ENCODE data around the gene MAOB. TPM values are rescaled to one million over a fixed set of nuclear protein-coding genes. Genes with fewer than 3 reads are reported as not detected.

Gene MAOB
- total and polyA plus RNA-seq, 7 experiments from 2014 or later, result not detected

DNA sequence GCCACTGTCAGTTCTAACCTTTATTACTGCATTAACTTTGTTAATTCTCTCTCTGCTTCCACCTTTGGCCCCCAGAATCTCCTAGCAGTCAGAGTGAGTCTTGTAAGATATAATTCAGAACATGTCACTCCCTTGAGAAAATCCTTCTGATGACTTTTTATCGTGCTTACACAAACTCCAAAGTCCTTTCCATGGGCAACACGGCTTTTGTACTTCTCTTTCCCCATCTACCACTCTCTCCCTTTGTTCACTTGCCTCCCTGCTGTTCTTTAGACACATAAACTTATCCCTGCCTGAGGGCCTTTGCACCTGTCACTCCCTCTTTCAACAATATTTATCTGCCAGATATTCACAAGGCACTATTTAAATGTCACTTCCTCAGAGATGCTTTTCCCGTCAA, 64.8 kb downstream of the MAOB start:
- no peak overlapping the region for H3K27ac ChIP-seq (ENCODE audit: low read depth, low read length)
- Mint-ChIP-seq H3K9me3 (no peaks in the 10 kb centered on the region), H3K27ac (no peak overlapping the region), H3K4me3 (no peak overlapping the region), H3K4me1 (peaks cover 5 to 13% (median 8%) of the 10 kb centered on the region in 7 donors), H3K27me3 (peaks cover 0 to 9% (median 2%) of the 10 kb centered on the region in 5 donors), H3K36me3 (no peaks in the 10 kb centered on the region)
- ATAC-seq, result no peak
- no peaks in the 10 kb centered on the region for H3K9me3 ChIP-seq (ENCODE audit: control insufficient read depth in 2 of 3, low read length in 3 of 3)
- CTCF ChIA-PET, result no interaction called here
- H3K4me1 ChIP-seq (ENCODE audit: control insufficient read depth in 2 of 2, insufficient read depth in 2 of 2, low read length in 2 of 2), result peaks cover 5 to 8% of the 10 kb centered on the region in 2 donors
- H3K4me3 ChIP-seq (ENCODE audit: low read length), result no peak overlapping the region
- no peaks in the 10 kb centered on the region for H3K36me3 ChIP-seq (ENCODE audit: control insufficient read depth in 2 of 3, insufficient read depth in 3 of 3, low read length in 3 of 3)
- no peaks in the 10 kb centered on the region for H3K27me3 ChIP-seq (ENCODE audit: control insufficient read depth in 2 of 2, insufficient read depth in 2 of 2, low read length in 2 of 2)
- POLR2A ChIA-PET, result no interaction called here
- intact Hi-C loops (cut with micrococcal nuclease), result no loop called here
- no peak for DNase-seq

DNA sequence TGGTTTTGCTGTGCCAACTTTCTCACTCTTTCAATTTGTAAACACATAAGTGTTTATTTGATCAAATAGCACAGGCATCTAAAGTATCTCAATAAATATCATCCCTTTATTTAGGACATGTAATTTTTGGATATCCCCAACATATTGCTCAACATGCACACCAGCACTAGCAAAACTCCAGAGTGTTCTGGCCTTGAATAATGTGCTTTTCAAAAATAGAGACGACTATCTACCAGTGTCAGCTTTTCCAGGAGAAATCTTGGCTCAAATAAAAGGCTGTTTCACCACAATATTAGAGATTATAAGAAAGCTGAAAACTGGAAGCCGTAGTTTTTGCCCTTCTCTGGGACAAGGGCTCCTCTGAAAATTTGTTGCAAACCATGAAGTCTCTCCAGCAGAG, 67.0 kb downstream of the MAOB start:
- no peaks in the 10 kb centered on the region for H3K36me3 ChIP-seq (ENCODE audit: control insufficient read depth in 2 of 3, insufficient read depth in 3 of 3, low read length in 3 of 3)
- CTCF ChIA-PET, result no interaction called here
- no peak overlapping the region for H3K27ac Mint-ChIP-seq
- H3K27ac ChIP-seq (ENCODE audit: low read depth, low read length), result no peak overlapping the region
- no peak overlapping the region for H3K4me3 Mint-ChIP-seq
- POLR2A ChIA-PET, result no interaction called here
- H3K4me1 Mint-ChIP-seq, result peaks cover 5 to 13% (median 8%) of the 10 kb centered on the region in 7 donors
- H3K4me3 ChIP-seq (ENCODE audit: low read length), result no peak overlapping the region
- H3K27me3 Mint-ChIP-seq, result peaks cover 0 to 9% (median 2%) of the 10 kb centered on the region in 5 donors
- intact Hi-C loops (cut with micrococcal nuclease), result no loop called here
- no peak for DNase-seq
- H3K27me3 ChIP-seq (ENCODE audit: control insufficient read depth in 2 of 2, insufficient read depth in 2 of 2, low read length in 2 of 2), result no peaks in the 10 kb centered on the region
- H3K4me1 ChIP-seq (ENCODE audit: control insufficient read depth in 2 of 2, insufficient read depth in 2 of 2, low read length in 2 of 2), result peaks cover 5 to 8% of the 10 kb centered on the region in 2 donors
- peaks cover 0 to 3% (median 0%) of the 10 kb centered on the region in 5 donors for H3K36me3 Mint-ChIP-seq
- H3K9me3 Mint-ChIP-seq, result no peaks in the 10 kb centered on the region
- ATAC-seq, result no peak
- no peaks in the 10 kb centered on the region for H3K9me3 ChIP-seq (ENCODE audit: control insufficient read depth in 2 of 3, low read length in 3 of 3)

DNA sequence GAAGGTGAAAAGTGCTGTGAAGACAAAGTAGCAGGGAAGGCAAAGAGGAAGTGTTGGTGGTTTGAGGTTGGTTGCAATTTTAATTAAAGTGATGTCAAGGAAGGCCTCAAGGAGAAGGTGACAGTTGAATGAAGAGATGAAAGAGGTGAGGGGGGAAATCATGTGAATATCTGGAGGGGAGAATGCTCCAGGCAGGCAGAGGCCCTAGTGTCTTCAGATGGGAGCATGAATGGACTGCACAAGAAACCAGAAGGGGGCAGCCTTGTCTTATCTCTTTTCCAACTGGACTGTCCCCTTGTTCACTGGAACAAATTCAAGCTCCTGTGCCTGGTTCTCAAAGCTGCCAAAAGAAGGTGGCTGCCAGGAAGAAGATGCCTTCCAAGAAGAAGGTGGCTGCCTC, 68.4 kb downstream of the MAOB start:
- Histone ChIP-seq H3K4me3 (ENCODE audit: low read length) (no peak overlapping the region), H3K27ac (ENCODE audit: low read depth, low read length) (no peak overlapping the region), H3K9me3 (ENCODE audit: control insufficient read depth in 2 of 3, low read length in 3 of 3) (no peaks in the 10 kb centered on the region), H3K27me3 (ENCODE audit: control insufficient read depth in 2 of 2, insufficient read depth in 2 of 2, low read length in 2 of 2) (no peaks in the 10 kb centered on the region), H3K36me3 (ENCODE audit: control insufficient read depth in 2 of 3, insufficient read depth in 3 of 3, low read length in 3 of 3) (no peaks in the 10 kb centered on the region), H3K4me1 (ENCODE audit: control insufficient read depth in 2 of 2, insufficient read depth in 2 of 2, low read length in 2 of 2) (peaks cover 5 to 8% of the 10 kb centered on the region in 2 donors)
- DNase-seq (peak in 1 of 9 donors; percentile 8), ATAC-seq (no peak)
- ChIA-PET POLR2A (no interaction called here), CTCF (no interaction called here)
- intact Hi-C loops (cut with micrococcal nuclease), result no loop called here
- H3K4me1 Mint-ChIP-seq, result peaks cover 5 to 13% (median 8%) of the 10 kb centered on the region in 7 donors
- H3K27ac Mint-ChIP-seq, result peak overlapping the region in 1 of 9 donors; percentile 4
- H3K4me3 Mint-ChIP-seq, result peak overlapping the region in 2 of 10 donors; percentile 12 to 42
- H3K36me3 Mint-ChIP-seq, result peaks cover 0 to 3% (median 0%) of the 10 kb centered on the region in 5 donors
- H3K9me3 Mint-ChIP-seq, result no peaks in the 10 kb centered on the region
- H3K27me3 Mint-ChIP-seq, result peaks cover 0 to 9% (median 2%) of the 10 kb centered on the region in 5 donors

DNA sequence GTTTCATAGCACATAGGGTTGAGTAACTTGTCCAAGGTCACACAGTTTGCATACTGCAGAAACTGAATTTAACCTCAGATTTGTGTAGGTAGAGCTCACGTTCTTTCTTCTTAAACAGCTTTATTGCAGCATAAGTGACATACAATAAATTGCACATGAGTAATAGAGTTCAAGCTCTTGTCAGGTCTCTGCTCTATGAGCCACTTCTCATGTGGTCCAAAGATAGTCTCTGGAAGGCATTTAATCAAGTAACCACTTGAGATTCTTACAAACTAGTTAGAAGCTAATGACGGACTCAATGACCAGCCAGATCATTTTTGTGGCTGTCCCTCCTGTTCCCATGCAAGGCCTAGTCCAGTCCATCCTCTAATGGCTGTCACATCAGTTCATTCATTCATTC, 68.9 kb downstream of the MAOB start:
- ATAC-seq (no peak), DNase-seq (no peak)
- peaks cover 5 to 8% of the 10 kb centered on the region in 2 donors for H3K4me1 ChIP-seq (ENCODE audit: control insufficient read depth in 2 of 2, insufficient read depth in 2 of 2, low read length in 2 of 2)
- no peaks in the 10 kb centered on the region for H3K9me3 ChIP-seq (ENCODE audit: control insufficient read depth in 2 of 3, low read length in 3 of 3)
- intact Hi-C loops (cut with micrococcal nuclease), result no loop called here
- Mint-ChIP-seq H3K27ac (peak overlapping the region in 1 of 9 donors; percentile 4), H3K9me3 (no peaks in the 10 kb centered on the region), H3K27me3 (peaks cover 0 to 9% (median 2%) of the 10 kb centered on the region in 5 donors), H3K36me3 (peaks cover 0 to 3% (median 0%) of the 10 kb centered on the region in 5 donors), H3K4me1 (peaks cover 5 to 13% (median 8%) of the 10 kb centered on the region in 7 donors), H3K4me3 (no peak overlapping the region)
- no peak overlapping the region for H3K27ac ChIP-seq (ENCODE audit: low read depth, low read length)
- no peaks in the 10 kb centered on the region for H3K27me3 ChIP-seq (ENCODE audit: control insufficient read depth in 2 of 2, insufficient read depth in 2 of 2, low read length in 2 of 2)
- no peaks in the 10 kb centered on the region for H3K36me3 ChIP-seq (ENCODE audit: control insufficient read depth in 2 of 3, insufficient read depth in 3 of 3, low read length in 3 of 3)
- POLR2A ChIA-PET, result no interaction called here
- CTCF ChIA-PET, result no interaction called here
- no peak overlapping the region for H3K4me3 ChIP-seq (ENCODE audit: low read length)

DNA sequence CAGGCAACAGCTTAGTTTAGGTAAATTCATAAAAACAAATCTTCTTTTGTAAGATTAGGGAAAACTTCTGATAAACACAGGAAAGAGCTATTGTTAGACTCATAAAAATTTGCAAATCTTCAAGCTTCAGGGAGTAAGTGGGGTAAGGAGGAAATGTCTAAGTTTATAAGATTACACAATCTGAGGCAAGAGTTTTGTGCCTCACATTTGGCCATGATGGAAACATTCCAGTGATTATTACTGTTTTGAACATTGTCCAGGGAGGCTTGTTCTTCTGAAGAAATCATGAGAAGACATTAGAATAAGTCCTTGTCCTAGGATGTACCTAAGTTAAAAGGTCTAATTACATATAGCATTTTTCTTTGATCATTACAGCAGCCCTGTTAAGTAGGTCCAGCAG, 72.8 kb downstream of the MAOB start:
- Mint-ChIP-seq H3K4me1 (peaks cover 4 to 12% (median 8%) of the 10 kb centered on the region in 7 donors), H3K27me3 (peaks cover 0 to 10% (median 0%) of the 10 kb centered on the region in 5 donors), H3K36me3 (peaks cover 0 to 3% (median 0%) of the 10 kb centered on the region in 5 donors), H3K4me3 (no peak overlapping the region), H3K27ac (no peak overlapping the region), H3K9me3 (peaks cover 0 to 1% (median 0%) of the 10 kb centered on the region in 11 donors)
- POLR2A ChIA-PET, result no interaction called here
- CTCF ChIA-PET, result no interaction called here
- intact Hi-C loops (cut with micrococcal nuclease), result no loop called here
- Histone ChIP-seq H3K27ac (ENCODE audit: low read depth, low read length) (no peak overlapping the region), H3K9me3 (ENCODE audit: control insufficient read depth in 2 of 3, low read length in 3 of 3) (no peaks in the 10 kb centered on the region), H3K4me1 (ENCODE audit: control insufficient read depth in 2 of 2, insufficient read depth in 2 of 2, low read length in 2 of 2) (peaks cover 5 to 8% of the 10 kb centered on the region in 2 donors), H3K36me3 (ENCODE audit: control insufficient read depth in 2 of 3, insufficient read depth in 3 of 3, low read length in 3 of 3) (no peaks in the 10 kb centered on the region), H3K4me3 (ENCODE audit: low read length) (no peak overlapping the region), H3K27me3 (ENCODE audit: control insufficient read depth in 2 of 2, insufficient read depth in 2 of 2, low read length in 2 of 2) (no peaks in the 10 kb centered on the region)
- ATAC-seq, result no peak
- no peak for DNase-seq

DNA sequence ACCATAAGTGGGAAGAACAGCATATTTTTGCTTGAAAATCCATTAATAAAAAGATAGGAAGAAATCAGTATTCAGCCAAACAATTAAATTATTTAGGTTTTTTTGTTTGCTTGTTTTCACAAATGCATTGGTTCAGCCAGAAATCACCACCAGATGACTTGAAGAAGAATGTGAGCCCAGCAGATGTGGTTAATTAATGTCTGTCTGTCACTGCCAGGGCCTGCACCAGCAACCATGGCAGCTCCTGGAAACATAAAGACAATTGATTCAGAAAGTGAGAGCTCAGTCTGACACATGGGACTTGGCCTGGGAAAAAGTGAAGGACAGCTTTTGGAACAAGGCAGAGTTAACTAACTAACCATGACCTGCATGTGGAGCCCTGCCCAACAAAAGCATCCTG, 74.0 kb downstream of the MAOB start:
- intact Hi-C loops (cut with micrococcal nuclease), result no loop called here

DNA sequence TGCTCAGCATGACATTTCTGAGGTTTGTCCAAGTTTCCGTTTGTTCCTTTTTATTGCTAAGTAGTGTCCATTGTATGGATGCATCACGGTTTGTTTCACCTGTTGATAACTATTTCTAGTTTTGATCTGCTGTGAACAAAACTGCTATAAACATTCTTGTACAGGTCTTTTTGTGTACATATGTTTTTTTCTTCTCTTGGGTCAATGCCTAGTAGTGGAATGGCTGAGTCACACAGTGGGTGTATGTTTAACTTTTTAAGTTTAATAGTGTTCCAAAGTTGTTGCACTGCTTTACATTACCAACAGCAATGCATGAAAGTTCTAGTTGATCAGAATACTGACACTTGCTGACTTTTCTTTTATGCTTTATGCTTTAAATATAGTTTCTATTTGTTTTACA, 76.7 kb downstream of the MAOB start:
- POLR2A ChIA-PET, result no interaction called here
- H3K27me3 Mint-ChIP-seq, result peaks cover 0 to 18% (median 0%) of the 10 kb centered on the region in 5 donors
- DNase-seq, result no peak

More for the DNA sequence above, 74.0 kb downstream of the MAOB start:
- no peak overlapping the region for H3K27ac Mint-ChIP-seq
- no peak overlapping the region for H3K4me3 Mint-ChIP-seq
- ChIA-PET CTCF (interaction anchor here (0.7 kb wide), 1 partner anchor 37 kb away, joined by 3 read pairs; no protein-coding TSS in a partner anchor), POLR2A (no interaction called here)
- Histone ChIP-seq H3K27me3 (ENCODE audit: control insufficient read depth in 2 of 2, insufficient read depth in 2 of 2, low read length in 2 of 2) (no peaks in the 10 kb centered on the region), H3K27ac (ENCODE audit: low read depth, low read length) (no peak overlapping the region), H3K4me3 (ENCODE audit: low read length) (no peak overlapping the region), H3K4me1 (ENCODE audit: control insufficient read depth in 2 of 2, insufficient read depth in 2 of 2, low read length in 2 of 2) (no peaks in the 10 kb centered on the region), H3K9me3 (ENCODE audit: control insufficient read depth in 2 of 3, low read length in 3 of 3) (no peaks in the 10 kb centered on the region), H3K36me3 (ENCODE audit: control insufficient read depth in 2 of 3, insufficient read depth in 3 of 3, low read length in 3 of 3) (no peaks in the 10 kb centered on the region)
- H3K36me3 Mint-ChIP-seq, result peaks cover 0 to 3% (median 0%) of the 10 kb centered on the region in 5 donors
- DNase-seq (no peak), ATAC-seq (no peak)
- H3K27me3 Mint-ChIP-seq, result peaks cover 0 to 14% (median 0%) of the 10 kb centered on the region in 5 donors
- H3K9me3 Mint-ChIP-seq, result peaks cover 0 to 1% (median 0%) of the 10 kb centered on the region in 11 donors
- peaks cover 0 to 1% (median under 1%) of the 10 kb centered on the region in 7 donors for H3K4me1 Mint-ChIP-seq

More for the DNA sequence above, 76.7 kb downstream of the MAOB start:
- Mint-ChIP-seq H3K27ac (no peak overlapping the region), H3K9me3 (peaks cover 0 to 1% (median 0%) of the 10 kb centered on the region in 11 donors), H3K4me1 (no peaks in the 10 kb centered on the region), H3K4me3 (no peak overlapping the region), H3K36me3 (no peaks in the 10 kb centered on the region)
- CTCF ChIA-PET, result no interaction called here
- Histone ChIP-seq H3K27me3 (ENCODE audit: control insufficient read depth in 2 of 2, insufficient read depth in 2 of 2, low read length in 2 of 2) (no peaks in the 10 kb centered on the region), H3K4me1 (ENCODE audit: control insufficient read depth in 2 of 2, insufficient read depth in 2 of 2, low read length in 2 of 2) (no peaks in the 10 kb centered on the region), H3K4me3 (ENCODE audit: low read length) (no peak overlapping the region), H3K9me3 (ENCODE audit: control insufficient read depth in 2 of 3, low read length in 3 of 3) (no peaks in the 10 kb centered on the region), H3K27ac (ENCODE audit: low read depth, low read length) (no peak overlapping the region), H3K36me3 (ENCODE audit: control insufficient read depth in 2 of 3, insufficient read depth in 3 of 3, low read length in 3 of 3) (no peaks in the 10 kb centered on the region)
- no peak for ATAC-seq
- intact Hi-C loops (cut with micrococcal nuclease), result no loop called here
